Suppressor macrophage treated with lipopolysaccharide for 4 hours (primary cell): ENCODE results near the gene PELI2.
"Not testable (repeated sequence)": the region's sequence is repeated elsewhere in the genome, so short reads cannot be mapped to it uniquely, and the experiment has no call there.

Source experiments
- DNase-seq: peaks from one replicate; pipeline ENCODE4 v3.0.0-alpha.2; 2020

PELI2 gene

GRCh38 chr14:56145181-56145769 is 27.1 kb downstream of the PELI2 start:
- no peak for DNase-seq

GRCh38 chr14:56145965-56146364 is 27.8 kb downstream of the PELI2 start:
- DNase-seq: peak; percentile 70

DNA sequence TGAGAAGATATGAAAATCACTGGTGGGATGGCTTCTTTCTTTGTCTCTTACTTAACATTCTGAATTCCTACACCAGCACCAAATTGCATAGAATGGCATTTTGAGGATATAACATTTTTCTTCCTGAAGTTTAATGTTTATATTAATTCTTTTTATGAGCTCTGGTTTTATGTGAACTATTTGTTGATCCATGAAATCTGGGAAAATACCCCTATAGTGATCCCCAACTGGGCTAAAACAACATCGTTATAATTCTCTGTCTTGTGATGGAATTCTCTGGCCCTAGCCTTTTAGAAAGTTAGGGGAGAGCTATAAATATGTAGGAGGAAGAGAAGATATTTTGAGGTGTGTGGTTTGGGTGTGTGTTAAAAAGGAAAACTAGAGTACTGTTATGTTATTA is 29.2 kb downstream of the PELI2 start:
- no peak for DNase-seq

DNA sequence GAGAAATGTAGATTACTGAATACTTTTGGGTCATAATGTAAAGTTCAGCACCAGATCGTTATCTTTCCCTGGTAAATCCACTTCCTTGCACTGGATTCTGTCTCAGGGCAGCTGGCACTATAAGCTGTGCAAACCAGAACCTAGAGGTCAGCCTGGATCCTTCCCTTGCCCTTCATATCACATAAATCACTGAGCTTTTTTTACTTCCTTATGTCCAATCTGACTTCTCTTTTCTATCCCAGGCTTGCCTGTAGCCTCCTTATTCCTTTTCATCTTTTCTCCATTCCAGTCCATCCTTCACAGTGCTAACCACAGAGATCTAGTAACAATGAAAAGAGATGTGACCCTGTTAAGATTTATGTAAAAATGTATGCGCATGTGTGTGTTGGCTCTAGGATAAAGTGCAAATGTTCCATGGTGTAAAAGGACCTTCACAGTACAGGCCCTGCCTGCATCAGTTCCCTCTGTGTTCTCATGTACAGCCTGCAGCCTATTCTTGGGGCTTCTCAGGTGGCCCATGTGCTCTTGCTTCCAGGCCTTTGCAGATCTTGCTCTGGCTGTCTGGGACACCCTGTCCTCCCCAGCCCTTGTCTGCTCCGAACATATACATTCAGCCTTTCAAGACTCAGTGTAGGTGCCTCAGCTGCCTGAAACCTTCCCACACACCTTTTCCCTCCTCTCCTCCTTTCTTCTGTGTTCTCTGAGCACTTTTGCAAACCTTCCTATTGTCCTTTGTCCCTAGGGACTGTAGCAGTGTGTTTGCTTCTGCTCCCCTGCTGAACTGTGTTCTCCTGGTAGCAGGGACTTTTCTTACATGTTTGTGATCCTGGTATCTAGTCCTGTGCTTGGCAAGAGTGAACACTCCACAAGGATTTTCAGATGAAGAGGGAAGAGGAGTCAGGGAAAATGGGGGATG is 30.0 kb downstream of the PELI2 start:
- DNase-seq: peak; percentile 14

DNA sequence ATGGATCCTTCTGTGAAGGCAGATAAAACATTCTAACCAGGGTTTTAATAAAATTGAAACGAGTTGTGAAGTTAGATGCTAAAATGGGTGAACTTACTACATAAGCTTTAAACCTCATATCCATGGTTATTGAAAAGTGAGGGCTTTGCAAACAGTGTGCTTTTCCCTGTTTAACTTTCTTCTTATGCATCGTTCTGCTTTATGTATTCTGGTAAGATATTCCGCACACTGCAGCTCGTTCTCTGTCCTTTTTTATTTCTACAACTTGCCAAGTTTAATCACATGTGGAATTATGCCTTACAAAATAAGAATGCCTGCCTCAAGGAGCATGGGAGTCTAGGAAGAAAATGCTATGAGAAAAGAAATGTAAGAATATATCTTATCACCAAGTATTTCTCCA is 30.9 kb downstream of the PELI2 start:
- DNase-seq: no peak

- no peak for DNase-seq
These were observed 31.8 kb downstream of the PELI2 start for GRCh38 chr14:56149995-56150394.

DNA sequence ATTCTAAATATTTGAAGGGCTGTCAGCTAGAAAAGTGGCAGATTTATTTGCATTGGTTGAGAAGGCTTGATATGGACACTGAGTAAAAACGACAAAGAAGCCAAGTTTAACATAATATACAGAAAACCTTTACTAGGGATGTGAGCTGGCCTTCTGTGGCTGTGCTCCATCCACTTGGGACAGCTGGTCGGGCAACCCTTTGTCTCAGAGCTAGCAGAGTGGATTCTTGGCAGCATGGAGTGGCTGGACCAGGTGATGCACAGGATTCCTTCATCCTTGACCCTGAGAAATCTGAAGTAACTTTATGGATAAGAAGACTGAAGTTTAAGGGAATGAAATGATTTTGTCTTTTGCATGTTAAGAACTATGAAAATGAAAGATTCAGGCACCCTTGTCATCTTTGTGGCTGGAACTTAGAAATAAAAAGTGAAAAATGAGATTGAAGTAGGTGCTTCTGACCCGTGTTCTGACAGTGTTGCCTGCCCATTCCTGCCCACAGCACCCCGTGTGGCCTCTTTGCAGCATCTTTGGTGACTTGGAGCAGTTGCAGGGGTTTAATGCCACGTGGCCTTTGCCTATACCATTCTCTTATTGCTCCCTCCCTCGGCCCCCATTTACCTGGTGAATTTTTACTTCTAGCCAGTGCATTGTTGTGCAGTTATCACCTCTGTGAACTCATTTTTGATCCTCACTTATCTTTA is 32.6 kb downstream of the PELI2 start:
- no peak for DNase-seq

DNA sequence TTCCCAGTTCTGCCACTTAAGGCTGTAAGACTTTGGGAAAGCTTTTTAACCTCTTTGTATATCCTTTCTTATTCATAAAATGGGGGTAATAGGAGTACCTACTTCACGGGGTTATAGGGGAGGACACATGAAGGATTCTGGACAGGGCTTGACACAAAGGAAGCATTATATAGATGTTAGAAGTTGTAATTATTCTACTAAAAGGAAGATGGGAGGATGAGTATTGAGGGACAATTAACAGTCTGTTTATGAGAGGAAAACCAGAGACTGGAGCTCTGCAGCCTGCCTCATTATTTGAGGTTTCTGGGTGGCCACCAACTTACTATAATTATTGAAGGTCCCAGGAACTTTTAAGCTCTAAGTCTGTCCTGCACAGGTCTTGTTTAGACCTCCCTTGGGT is 34.0 kb downstream of the PELI2 start:
- no peak for DNase-seq

DNA sequence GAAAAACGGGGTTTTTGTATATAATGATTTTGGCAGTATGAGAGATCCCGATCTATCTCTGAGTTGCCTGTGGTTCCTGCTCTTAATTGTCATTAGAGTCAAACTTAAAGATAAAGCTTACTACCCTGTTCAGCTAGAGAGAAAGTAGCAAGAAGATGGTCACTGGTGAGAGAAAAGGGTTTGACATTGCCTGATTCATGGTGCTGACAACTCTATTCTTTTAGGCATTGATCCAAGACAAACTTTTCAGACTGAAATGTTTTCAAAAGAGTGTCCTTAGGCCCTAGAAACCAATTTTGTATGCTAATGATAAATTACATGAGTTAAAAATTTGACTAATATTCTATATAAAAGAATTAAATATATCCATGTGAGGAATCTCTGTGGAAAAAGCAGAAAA is 35.1 kb downstream of the PELI2 start:
- DNase-seq: no peak

GRCh38 chr14:56154321-56154720 is 36.1 kb downstream of the PELI2 start:
- no peak for DNase-seq

- DNase-seq: no peak
These were observed 37.9 kb downstream of the PELI2 start for GRCh38 chr14:56156096-56156495.

GRCh38 chr14:56159066-56159465 is 40.9 kb downstream of the PELI2 start:
- no peak for DNase-seq

DNA sequence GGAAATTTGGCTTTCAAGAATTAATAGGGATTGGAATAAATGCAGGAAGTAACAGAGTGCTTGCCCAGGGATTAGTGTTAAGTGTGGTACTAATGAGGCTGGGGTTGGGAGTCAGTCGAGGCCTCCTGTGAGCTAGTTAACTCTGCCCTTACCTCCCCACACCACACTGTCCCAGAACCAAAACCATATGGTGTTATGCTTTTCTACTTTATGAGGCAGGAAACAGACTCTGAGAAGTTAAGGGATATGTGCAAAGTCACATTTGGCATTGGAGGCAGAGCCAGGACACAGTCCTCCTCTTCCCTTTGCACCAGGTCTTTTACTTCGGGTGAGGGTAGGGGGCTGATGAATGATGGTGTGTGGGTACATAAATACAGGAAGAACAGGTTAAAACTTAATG is 41.9 kb downstream of the PELI2 start:
- no peak for DNase-seq

DNA sequence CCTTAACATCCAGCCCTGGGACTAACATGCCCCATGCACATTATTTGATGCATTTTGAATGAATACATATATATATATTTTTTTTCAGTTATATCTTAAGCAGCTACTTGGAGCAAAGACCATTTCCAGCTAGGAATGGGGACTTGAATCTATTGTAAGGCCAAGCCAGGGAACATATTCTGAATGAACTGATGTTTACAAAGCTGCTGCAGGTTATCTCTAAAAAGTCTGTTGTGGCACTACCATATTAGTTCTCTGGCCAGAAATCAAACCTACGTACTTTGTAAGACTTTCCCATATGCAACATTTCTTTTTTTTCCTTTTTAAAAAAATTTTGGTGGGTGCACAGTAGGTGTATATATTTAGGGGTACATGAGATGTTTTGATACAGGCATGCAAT is 43.4 kb downstream of the PELI2 start:
- DNase-seq: no peak

DNA sequence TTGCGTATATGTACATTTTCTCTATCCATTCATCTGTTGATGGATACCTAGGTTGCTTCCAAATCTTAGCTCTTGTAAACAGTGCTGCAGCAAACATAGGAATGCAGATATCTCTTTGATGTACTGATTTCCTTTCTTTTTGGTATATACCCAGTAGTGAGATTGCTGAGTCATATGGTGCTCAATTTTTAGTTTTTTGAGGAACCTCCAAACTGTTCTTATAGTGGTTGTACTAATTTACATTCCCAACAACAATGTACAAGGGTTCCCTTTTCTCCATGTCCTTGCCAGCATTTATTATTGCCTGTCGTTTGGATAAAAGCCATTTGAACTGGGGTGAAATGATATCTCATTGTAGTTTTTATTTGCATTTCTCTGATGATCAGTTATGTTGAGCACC is 44.3 kb downstream of the PELI2 start:
- DNase-seq: peak; percentile 22

- not testable (repeated sequence) for DNase-seq
These were observed 48.4 kb downstream of the PELI2 start for GRCh38 chr14:56166579-56166978.

DNA sequence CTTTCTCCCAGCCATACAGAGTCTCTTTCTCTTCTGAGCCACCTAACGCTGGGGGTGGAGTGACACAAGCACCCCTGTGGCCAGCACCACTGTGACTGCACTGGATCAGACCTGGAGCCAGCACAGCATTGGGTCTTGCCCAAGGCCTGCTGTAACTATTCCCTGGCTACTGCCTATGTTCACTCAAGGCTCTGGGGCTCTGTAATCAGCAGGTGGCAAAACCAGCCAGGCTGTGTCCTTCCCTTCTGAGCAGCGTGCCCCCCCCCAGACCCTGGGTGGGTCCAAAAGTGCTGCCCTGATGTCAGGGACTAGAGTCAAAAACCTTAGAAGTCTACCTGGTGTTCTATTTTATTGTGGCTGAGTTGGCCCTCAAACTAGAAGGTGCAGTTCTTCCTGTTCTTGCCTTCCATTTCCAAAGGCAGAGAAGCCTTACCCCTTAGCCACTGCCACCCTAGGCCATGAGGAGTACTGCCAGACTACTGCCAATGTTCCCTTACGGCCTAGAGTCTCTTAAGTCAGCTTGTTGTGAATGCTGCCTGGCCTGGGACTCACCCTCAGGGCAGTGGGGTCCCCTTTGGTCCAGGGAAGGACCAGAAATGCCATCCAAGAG is 49.9 kb downstream of the PELI2 start:
- no peak for DNase-seq

GRCh38 chr14:56170028-56170427 is 51.8 kb downstream of the PELI2 start:
- no peak for DNase-seq

DNA sequence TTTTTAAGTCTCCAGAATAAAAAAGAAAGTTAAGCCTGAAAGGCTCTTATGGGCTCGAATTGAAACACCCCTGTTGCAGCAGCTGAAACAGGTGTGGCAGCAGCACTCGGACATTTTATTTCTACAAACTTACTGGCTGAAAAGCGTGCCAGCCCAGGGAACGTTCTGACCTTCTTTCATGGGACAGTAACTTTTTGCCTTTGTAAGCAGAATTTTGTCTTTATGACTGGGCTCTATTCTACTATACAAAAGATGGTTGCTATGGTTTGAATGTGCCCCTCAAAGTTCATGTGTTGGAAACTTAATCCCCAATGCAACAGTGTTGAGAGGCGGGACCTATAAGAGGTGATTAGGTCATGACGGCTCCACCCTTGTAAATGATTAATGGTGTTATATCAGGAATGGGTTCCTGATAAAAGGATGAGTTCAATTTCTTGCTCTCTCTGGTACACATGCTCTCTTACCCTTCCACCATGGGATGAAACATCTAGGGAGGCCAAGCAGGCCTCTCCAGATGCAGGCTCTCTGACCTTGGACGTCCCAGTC is 52.7 kb downstream of the PELI2 start:
- DNase-seq: no peak

DNA sequence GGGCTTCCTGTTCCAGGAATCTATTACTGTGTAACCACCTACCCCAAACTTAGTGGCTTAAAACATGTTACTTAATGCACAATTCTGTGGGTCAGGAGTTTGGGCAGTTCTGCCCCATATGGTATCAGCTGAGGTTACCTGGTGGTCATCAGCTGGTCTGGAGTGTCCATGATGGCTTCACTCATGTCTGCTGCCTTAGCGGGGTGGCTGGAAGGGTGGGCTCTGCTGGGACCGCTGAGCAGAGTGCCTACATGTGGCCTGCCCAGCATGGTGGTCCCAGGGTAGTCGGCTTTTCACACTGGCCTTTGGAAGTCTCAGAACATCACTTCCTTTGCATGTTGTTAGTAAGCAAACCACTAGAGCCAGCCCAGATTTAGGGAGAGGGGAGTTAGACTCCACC is 53.9 kb downstream of the PELI2 start:
- DNase-seq: no peak

- peak; percentile 43 for DNase-seq
These were observed 54.4 kb downstream of the PELI2 start for GRCh38 chr14:56172571-56172971.

DNA sequence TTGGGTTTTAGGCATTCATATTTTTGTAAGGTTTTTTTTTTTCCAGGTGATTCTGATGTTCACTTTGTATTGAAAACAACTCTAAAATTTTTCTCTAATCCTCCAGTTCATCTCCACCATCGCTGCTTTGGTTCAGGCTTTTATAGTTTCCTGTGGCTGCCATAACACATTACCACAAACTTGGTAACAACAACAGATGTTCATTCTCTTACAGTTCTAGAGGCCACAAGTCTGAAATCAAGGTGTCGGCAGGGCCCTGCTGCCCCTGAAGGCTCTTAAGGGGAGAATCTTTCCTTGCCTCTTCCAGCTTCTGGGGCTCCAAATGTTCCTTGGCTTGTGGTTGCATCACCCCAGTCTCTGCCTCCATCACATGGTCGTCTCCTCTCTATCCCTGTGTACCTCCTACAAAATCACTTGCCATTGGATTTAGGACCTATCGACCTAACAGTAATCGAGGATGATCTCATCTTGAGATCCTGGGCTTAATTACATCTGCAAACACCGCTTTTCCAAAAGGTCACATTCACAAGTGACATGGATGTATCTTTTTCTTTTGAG is 55.2 kb downstream of the PELI2 start:
- no peak for DNase-seq

DNA sequence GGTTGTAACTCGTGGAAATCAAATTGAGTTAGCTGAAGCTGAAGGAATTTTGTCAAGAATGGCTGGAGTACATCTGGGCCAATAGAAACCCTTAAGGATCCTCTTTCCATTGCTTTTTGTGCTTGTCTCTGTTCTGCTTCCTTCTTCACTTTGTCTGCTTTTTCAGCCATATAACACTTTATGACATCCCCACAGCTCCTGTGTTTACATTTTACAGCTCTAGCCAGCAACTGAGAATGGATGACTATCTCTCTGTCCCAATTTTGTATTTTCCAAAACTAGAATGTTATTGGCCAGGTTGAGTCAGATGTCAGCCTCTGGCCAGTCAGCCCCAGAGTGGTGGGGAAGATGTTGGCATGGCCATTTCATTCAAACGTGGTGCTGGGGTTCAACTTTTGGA is 57.6 kb downstream of the PELI2 start:
- DNase-seq: no peak
